ENCODE results near the gene PYGM.

Gene PYGM

GRCh38 chr11:64791781-64792291 lies 32.1 kb upstream of the PYGM start:
- DNase-seq (ENCODE audit: low spot score): no peak

- DNase-seq (ENCODE audit: low spot score): no peak
Observed at GRCh38 chr11:64790205-64791095, 30.7 kb upstream of the PYGM start.

DNA sequence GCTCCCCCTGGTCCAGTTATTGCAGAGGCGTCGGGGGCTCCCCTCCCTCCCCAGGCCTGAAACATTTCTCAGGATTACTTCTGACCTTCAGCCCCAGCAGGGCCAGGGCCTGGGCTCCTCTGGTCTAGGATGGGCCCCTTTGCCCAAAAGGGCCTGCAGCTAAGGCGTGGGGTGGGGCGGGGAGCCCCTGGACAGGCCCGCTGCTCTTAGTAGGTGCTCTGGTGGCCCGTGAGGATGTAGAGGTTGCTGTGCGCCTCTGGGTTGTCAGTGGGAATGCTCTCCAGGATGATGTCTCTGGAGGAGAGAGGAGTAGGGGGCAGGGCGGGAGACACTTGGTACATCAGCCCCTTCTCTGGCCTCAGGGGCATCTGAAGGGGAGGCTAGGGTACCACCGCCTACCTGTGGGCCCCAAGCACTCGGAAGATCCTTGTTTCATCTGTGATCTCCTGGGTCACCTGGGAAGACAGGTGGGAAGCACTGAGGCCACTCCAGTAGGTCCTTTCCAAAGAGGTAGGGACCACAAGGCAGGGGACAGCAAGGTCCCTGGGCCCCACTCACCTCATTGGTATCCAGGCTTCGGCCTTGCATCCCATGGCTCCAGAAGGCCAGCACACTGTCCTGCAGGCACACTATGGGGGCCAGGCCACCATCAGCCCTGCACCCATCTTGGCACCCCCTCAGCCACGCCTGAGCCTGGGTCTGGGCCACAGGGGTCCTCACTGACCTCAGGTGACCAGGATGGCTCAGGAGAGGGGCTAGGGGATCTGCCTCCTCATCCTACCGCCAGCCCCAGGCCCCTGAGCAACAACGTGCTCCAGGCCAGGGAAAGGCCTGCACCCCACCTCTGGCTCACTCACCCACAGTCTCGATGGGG lies 29.8 kb upstream of the PYGM start:
- DNase-seq (ENCODE audit: low spot score): no peak

DNA sequence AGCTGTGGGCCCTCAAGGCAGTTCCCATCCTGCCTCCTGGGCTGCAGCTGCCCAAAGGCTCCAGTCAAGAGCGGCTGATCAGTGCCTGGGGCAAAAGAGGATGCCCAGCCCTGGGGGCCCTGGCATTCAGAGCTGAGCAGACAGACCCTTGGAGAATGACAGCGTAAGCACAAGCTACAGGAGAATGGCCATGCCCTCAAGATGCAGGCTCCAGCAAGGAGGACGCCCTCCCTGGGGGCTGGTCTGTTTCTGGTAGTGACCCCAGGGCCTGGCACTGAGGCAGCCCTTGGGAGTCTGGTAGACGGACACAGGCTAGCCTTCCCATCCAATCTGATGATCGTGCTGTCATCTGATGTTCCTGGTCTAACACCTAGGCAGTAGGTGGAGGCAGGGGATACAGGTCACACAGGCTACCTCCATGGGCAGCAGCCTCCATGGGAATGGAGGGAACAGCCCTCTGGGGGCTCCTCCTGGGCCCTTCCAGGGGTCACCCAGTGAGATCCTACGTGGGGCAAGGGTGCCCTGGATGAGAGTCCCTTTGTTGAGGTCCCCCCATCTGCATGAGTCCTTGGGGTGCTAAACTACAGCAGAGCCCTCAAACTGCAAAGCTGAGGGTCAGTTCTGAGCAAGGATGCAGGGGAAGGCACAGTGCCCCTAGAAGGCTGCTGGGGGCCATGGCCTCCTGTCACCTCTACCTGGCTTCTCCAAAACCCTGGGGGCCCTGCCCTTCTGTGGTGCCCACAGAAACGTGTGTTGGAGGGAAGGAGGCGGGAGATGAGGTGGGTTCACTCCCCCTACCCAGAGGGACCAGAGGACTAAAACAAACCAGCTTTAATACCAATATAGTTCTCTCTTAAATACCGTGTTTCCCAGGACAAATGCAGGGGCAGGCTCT lies 28.8 kb upstream of the PYGM start:
- no peak for DNase-seq (ENCODE audit: low spot score)

- DNase-seq (ENCODE audit: low spot score): peak; percentile 69
Observed at GRCh38 chr11:64787526-64788320, 27.9 kb upstream of the PYGM start.

- no peak for DNase-seq (ENCODE audit: low spot score)
Observed at GRCh38 chr11:64786308-64786707, 26.5 kb upstream of the PYGM start.

DNA sequence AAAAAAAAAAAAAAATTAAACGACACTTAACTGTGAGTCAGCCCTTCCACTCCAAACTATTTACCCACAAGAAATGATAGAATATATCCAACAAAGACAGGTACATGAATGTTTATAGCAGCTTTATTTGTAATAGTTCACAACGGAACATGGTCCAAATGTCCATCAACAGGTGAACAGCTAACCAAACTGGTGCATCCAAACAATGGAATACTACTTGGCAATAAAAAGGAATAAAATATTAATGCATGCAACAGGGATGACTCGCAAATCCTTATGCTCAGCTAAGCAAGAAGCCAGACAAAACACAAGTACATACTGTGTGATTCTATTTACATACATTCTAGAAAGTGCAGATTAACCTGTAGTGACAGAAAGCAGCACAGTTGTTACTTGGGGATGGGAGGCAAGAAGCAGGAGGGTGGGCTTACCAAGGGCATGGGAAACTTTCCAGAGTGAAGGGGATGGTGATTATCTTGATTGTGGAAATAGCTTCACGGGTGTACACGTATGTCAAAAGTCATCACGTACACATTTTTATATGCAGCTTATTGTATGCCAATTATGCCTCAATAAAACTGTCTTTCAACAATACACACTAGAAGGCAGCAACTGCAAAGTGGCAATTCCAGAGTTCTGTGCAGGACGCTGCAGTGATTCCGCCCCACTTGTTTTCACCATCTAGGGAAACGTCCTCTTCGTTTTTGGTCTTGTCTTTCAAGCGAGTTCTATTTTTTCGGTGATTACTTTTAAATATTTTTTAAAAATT lies 25.2 kb upstream of the PYGM start:
- no peak for DNase-seq (ENCODE audit: low spot score)

- DNase-seq (ENCODE audit: low spot score): peak; percentile 99
Observed at GRCh38 chr11:64778473-64779298, 18.9 kb upstream of the PYGM start, which contains the start of gene SF1. SF1 (minus strand) TSS chr11:64778542; CDS start chr11:64778392, 150 bp downstream.

DNA sequence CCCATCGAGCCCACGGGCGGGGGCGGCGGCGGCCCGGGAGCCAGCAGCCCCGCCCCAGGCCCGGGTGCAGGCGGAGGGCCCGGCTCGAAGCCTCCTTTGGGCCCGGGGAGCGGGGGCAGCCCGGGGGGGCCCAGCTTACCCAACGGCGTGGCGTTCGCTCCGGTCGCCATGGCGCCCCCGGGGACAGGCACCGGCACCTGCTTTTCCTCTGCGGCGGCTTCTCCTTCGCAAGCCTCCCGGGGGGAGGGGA lies 18.4 kb upstream of the PYGM start:
- no peak for DNase-seq (ENCODE audit: low spot score)

GRCh38 chr11:64777449-64778222 lies 17.9 kb upstream of the PYGM start:
- DNase-seq (ENCODE audit: low spot score): peak; percentile 99

DNA sequence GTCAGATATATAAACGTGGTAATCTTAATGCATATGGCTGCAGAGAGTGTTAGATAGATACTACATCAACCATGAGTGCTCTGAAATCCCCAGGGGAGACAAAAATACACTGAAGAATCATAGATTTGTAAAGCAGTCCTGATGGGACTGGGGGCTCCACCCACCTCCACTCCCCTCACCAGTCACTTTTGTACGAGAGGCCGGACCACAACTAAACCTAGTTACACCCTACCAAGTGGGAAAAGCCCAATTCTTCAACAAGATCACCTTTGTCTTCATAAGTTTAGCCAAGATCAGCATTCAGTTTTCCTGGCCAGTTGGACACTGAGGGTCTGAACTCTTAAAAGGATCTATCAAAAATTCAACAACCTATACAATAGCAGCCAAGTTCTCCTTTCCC lies 17.1 kb upstream of the PYGM start:
- DNase-seq (ENCODE audit: low spot score): no peak

DNA sequence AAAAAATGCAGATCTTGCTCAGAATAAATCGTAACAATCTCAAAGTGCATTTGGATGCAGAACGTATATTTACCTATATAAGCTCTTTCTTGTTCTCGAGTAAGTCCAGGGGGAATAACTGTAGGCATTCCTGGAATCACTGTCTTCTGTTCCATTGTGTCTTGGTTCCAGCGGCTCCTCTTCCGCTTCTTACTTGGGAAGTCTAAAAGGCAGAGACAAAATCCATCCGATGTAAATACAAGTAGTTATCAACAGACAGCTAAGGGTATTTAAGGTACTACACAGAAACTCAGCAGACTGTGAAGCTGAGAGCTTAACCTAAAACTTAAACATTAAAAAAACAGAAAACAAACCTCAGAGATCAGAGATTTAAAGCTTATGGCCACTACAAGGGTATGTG lies 16.7 kb upstream of the PYGM start:
- no peak for DNase-seq (ENCODE audit: low spot score)

GRCh38 chr11:64774144-64774543 lies 14.4 kb upstream of the PYGM start:
- DNase-seq (ENCODE audit: low spot score): no peak

DNA sequence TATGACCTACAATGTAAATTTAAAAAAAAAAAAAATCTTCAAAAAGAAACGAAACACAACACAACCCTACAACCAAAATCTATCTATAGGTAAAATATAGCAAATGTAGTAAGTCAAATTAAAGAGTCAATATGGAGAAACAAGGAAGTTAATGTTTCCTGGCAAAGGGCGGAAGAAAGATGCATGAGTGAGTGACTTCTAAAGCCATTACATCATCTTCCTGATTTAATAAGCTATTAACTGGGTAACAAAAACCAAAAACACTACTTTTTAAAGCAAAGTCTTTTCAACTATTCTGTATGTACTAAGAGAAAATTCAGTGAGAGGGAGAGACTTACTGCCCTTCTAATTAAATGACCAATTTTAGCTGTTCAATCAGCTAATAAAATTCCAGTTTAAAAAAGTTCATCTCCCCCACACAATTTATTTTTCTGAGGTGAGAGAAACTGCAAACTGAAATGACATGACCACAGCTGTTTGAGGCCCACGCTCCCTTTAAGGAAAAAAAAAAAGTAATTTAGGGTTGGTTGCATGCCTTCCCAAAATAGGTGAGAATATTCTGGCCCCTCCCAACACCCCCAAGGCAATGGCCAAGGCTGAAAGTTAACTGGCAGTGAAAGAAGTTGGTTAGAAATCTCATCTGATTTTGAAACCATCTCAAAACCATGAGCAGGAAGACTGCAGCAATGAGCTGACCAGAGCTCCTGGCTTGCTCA lies 12.7 kb upstream of the PYGM start:
- DNase-seq (ENCODE audit: low spot score): no peak

- no peak for DNase-seq (ENCODE audit: low spot score)
Observed at GRCh38 chr11:64771861-64772260, 12.1 kb upstream of the PYGM start.

DNA sequence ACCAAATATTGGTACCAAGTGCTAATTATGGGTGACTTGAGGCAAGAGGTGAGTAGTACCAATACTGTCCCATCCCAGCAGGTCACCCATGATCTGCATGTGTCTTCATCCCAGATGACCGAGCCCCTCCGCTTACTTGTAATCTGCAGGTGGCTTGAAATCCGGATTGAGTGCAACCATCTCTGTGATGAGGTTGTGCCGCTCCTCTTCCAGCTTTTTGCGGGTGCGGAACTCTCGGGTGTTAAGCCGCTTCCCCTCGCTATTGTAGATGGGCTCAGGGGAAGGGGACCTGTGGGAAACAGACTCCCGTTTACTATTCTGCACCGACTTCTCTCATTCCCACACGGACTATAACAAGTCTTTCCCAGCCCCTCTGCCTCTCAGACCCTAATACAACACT lies 10.3 kb upstream of the PYGM start:
- DNase-seq (ENCODE audit: low spot score): no peak

GRCh38 chr11:64769283-64769682 lies 9.5 kb upstream of the PYGM start:
- DNase-seq (ENCODE audit: low spot score): no peak

GRCh38 chr11:64768300-64768694 lies 8.5 kb upstream of the PYGM start:
- no peak for DNase-seq (ENCODE audit: low spot score)
